Mononuclear cell (primary cell): Measurements from ENCODE around the gene ATRAID. TPM values are rescaled to one million over a fixed set of nuclear protein-coding genes. Genes with fewer than 3 reads are reported as not detected.
"Not testable (repeated sequence)": the region's sequence is repeated elsewhere in the genome, so short reads cannot be mapped to it uniquely, and the experiment has no call there.

ENCODE experiments used
- H3K27me3 ChIP-seq: 2 replicates; pipeline ENCODE4 v1.6.0; 2011; ENCODE audit warnings: low read length, control low read depth; ENCODE audit not compliant: insufficient read depth
- H3K4me1 ChIP-seq: 2 replicates; pipeline ENCODE4 v1.5.1; 2011; ENCODE audit warnings: mild to moderate bottlenecking, low read length, control low read depth; ENCODE audit not compliant: insufficient read depth
- H3K4me3 ChIP-seq: 2 replicates; pipeline ENCODE4 v1.5.1; 2011; ENCODE audit warnings: mild to moderate bottlenecking, low read length, moderate library complexity
- H3K9me3 ChIP-seq: 2 replicates; pipeline ENCODE4 v1.5.1; 2011; ENCODE audit warnings: low read depth, mild to moderate bottlenecking, control low read depth, low read length
- total RNA-seq: library from RNA; depleted of rRNA; stranded (reverse); fragments of >200 nt; gene quantifications from one replicate; pipeline ENCODE4 v1.2.3, GENCODE V29; 2012

Gene ATRAID, protein sequence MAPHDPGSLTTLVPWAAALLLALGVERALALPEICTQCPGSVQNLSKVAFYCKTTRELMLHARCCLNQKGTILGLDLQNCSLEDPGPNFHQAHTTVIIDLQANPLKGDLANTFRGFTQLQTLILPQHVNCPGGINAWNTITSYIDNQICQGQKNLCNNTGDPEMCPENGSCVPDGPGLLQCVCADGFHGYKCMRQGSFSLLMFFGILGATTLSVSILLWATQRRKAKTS
- 96.4 TPM for total RNA-seq

DNA sequence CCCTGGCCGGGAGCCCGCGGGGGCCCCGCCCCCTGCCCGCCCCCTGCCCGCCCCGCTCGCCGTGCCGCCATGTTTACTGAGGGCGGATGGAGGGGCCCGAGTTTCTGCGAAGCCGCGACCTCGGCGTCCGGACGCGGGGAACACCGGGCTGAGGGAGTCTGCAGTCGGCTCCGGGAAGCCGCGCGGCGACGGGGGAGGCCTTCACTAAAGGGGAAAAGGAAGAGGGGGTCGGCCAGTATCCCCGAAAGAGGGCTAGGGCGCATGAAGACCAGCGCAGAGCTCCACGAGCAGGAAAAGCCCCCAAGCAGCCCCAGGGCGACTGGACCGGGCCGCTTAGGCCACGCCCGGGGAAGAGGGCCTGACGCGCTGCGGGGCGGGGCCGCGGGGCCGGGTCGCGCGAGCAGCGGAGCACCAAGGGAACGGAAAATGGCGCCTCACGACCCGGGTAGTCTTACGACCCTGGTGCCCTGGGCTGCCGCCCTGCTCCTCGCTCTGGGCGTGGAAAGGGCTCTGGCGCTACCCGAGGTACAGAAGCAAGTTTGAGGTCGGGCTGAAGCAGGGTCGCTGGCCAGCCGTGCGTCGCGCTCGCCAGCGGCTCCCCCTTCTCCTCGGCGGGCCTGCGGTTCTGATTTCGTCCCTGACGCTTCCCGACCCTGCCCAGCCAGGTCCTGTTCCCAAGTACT lies at the start of gene ATRAID, which contains the start of gene SLC5A6:
ATRAID (plus strand) TSS at position 99 of the 683 bp plus-strand sequence; CDS start at position 427, 328 bp downstream.
SLC5A6 (minus strand) TSS at position 326 of the 683 bp plus-strand sequence. CDS start 4,618 bp downstream, outside the sequence.
- Histone ChIP-seq H3K4me1 (peaks cover 23% of the 10 kb centered on the region), H3K9me3 (no peaks in the 10 kb centered on the region), H3K27me3 (no peaks in the 10 kb centered on the region), H3K4me3 (peak within 1 kb of the TSS; percentile 91)

DNA sequence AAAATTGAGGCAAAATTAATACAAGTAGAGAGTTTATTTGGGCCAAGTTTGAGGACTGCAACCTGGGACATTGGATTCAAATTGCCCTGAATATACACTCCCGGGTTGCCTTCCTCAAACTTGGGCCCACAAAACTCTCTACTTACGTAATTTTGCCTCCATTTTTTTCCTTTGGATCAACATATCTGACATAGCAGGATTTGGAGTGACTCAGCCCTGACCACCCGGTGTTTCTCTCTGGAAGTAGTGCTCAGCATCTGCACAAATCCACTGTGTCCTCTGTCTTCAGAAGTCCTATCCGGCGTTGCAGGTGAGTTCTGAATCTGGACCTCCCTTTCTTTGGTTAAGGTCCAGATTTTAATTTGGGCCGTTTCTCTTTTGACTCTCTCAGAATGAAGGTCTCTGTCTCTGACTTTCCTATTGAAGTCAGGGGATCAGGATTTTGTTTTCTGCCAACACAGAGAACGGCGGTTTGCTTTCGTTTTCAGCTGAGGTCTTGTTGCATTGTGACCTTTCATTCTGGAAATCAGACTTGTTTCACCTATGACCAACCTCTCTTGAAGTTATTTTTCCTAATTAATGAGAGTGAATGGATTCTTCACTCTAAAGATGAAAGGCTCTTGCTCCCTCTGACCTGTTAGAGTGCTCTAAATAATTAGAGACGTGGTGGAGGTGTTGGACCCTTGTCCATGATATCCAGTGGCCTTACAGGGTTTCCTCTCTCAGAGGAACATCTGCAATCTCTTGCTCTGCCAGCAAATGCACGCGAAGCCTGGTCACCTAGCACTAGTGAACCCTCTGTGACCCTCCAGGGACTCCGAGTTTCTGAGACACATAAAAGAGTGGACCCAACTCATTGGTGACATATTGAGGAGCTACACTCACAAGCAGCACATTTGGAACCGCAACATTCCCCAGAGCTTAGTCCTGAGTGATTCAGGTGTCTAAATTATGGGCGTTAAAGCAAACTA lies 49.4 kb upstream of the ATRAID start:
- H3K4me1 ChIP-seq: no peaks in the 10 kb centered on the region
- H3K27me3 ChIP-seq: no peaks in the 10 kb centered on the region
- no peaks in the 10 kb centered on the region for H3K9me3 ChIP-seq
- H3K4me3 ChIP-seq: no peak overlapping the region

DNA sequence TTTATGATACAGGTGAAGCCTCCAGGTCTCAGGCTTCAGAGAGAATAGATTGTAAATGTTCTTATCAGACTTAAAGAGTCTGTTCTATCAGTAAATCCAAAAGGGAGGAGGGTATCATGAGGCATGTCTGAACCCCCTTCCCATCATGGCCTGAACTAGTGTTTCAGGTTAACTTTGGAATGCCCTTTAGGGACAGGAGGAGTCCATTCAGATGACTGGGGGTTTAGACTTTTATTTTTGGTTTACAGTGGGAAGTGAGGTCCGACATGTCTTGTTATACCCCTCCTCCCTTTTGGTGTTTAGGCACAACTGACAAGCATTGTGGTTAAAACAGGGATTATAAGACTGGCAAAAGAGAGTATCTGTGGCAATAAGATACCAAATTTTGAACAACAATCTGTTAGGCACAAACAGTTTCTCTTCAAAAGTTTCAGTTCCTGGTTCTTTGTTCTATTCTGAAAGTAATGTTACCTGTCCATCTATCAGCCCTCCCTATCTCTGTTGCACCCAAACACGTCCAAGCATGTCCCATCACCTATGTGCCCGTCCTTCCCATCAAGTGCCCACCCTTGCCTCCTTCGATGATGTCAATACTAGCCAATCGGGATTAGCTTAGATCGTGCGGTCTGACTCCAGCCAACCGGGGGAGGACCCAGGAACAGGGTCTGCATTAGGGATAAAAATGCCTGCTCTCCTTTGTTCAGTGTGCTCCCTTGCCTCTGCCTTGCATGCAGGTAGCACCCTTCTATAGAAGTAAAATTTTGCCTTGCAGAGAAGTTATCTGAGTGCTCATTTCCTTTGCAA lies 46.7 kb upstream of the ATRAID start:
- Histone ChIP-seq H3K4me1 (peaks cover 3% of the 10 kb centered on the region), H3K4me3 (no peak overlapping the region), H3K9me3 (no peaks in the 10 kb centered on the region), H3K27me3 (no peaks in the 10 kb centered on the region)

DNA sequence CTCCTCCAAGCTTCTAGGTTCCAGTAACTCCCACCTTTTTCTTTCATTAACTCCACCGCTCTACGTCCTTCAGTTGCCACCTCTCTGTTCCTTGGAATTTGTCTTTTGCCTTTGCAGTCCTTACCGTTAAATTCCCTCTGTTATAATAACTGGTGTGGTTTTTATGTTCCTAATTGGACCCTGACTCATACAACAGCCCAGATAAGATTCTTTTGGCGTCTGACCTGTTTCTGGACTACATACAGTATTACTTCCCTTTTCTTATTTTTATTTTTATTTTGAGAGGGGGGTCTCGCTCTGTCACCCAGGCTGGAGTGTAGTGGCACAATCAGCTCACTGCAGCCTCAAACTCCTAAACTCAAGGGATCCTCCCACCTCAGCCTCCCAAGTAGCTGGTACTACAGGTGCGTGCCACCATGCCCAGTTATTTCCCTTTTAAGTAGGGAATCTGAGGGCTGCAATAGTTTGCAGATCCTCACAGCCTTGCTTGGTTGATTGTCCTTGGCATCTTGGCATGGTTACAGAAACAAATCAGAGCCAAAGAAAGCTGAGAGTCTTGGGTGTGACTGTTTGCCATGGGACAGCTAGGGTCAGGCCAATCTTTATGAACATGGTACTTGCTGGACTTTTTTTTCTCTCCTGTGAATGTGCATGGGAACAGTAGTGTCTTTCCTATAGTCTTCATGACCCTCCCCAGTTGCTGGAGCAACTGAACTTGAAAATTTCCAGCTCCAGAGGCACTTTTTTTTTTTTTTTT lies 41.1 kb upstream of the ATRAID start:
- Histone ChIP-seq H3K4me3 (no peak overlapping the region), H3K27me3 (peaks cover 4% of the 10 kb centered on the region), H3K4me1 (peaks cover 7% of the 10 kb centered on the region)

DNA sequence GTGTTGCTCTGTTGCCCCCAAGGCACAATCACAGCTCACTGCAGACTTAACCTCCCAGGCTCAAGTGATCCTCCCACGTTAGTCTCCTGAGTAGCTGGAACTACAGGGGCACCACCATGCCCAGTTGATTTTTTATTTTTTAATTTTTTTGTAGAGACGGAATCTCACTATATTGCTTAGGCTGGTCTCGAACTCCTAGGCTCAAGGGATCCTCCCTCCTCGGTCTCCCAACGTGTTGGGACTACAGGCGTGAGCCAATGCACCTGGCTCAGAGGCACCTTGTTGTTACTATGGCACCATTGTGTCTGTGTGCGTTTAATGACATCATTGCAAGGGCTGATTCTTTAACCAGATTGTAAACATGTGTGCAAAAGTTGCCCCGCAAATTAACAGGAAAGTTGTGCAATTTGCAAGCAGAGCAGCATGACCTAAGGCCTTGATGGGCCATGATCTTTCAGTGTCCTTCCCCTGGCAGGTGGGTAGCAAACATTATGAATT lies 40.4 kb upstream of the ATRAID start:
- Histone ChIP-seq H3K9me3 (no peaks in the 10 kb centered on the region), H3K27me3 (peaks cover 4% of the 10 kb centered on the region), H3K4me1 (peaks cover 7% of the 10 kb centered on the region), H3K4me3 (no peak overlapping the region)

More for the DNA sequence above, 41.1 kb upstream of the ATRAID start:
- H3K9me3 ChIP-seq: no peaks in the 10 kb centered on the region

DNA sequence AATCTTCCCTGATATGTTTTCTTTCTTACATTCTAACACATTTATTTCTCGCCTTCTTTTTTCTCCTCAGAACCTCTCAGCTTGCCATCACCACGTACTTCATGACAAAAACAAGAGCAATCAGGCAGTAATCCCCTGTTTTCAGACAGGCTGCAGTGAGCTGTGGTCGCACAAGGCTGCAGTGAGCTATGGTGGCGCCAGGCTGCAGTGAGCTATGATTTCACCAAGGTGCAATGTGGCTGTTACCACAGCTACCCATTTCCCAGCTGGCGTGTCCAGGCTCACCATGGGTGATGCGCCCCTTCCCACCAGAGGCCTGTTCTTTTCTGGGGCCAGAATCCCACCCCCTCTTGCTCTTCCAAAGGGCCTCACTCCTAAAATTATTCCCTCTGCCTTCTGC lies 37.2 kb upstream of the ATRAID start:
- peaks cover 8% of the 10 kb centered on the region for H3K27me3 ChIP-seq
- H3K4me1 ChIP-seq: peaks cover 7% of the 10 kb centered on the region
- no peak overlapping the region for H3K4me3 ChIP-seq
- H3K9me3 ChIP-seq: no peaks in the 10 kb centered on the region

DNA sequence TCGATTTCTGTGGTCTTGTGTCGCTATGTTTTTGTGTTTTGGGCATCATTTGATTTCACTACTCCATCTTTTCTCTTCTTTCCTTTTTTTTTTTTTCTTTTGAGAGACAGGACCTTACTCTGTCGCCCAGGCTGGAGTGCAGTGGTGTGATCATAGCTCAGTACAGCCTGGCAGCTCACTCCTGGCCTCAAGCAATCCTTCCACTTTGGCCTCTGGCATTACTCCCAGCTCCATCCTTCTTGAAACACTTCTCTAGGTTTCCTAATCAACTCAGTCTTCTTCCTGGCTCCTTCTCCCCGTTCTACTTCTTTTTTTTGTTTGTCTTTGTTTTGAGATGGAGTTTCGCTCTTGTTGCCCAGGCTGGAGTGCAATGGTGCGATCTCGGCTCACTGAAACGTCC lies 36.5 kb upstream of the ATRAID start:
- Histone ChIP-seq H3K27me3 (peaks cover 12% of the 10 kb centered on the region), H3K9me3 (no peaks in the 10 kb centered on the region), H3K4me3 (no peak overlapping the region), H3K4me1 (peaks cover 2% of the 10 kb centered on the region)

DNA sequence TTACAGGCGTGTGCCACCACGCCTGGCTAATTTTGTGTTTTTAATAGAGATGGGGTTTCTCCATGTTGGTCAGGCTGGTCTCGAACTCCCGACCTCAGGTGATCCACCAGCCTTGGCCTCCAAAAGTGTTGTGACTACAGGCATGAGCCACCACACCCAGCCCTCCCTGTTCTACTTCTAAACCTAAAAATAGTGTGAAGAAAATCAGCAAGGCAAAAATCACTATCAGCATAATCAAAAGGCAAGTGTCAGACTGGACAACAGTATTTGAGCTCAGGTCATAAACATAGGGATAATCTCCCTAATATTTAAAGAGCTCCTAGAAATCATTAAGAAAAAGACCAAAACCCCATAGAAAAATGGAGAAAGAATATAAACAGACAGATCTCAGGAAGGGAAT lies 36.1 kb upstream of the ATRAID start:
- not testable (repeated sequence) for H3K27me3 ChIP-seq, H3K4me3 ChIP-seq, H3K4me1 ChIP-seq, H3K9me3 ChIP-seq

DNA sequence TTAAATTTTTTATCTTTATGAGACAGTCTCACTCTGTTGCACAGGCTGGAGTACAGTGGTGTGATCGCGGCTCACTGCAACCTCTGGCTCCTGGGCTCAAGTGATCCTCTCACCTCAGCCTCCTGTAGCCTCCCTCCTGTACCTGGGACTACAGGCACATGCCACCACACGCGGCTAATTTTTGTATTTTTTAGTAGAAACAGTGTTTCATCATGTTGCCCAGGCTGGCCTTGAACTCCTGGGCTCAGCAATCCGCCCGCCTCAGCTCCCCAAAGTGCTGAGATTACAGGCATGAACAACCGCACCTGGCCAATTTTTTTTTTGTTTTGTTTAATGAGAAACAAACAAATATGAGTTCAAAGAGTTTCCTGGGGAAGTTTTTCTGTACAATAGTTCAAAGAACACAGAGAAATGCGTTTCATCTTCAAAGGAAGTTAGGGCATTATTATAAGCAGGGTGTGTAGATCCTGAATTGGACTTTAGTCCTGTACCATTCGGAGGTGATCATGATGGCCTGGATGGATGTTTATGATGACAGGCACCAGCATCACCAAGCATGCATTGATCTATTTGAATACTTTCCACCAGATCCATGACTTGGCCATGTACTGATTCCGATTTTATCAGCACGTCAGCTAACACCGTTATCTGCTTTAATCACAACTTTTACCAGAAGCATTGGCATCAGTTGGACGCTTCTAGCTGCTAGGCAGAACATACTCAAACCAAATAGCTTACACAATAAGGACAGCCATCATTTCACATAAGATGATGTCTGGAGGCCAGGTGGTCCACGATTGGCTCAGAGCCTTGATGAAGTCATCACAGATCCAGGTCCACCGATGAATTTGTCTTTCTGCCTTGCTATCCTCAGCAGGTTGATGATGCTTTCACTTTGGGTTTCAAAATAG lies 34.1 kb upstream of the ATRAID start:
- Histone ChIP-seq H3K4me1 (no peaks in the 10 kb centered on the region), H3K27me3 (peaks cover 9% of the 10 kb centered on the region), H3K4me3 (no peak overlapping the region), H3K9me3 (no peaks in the 10 kb centered on the region)

DNA sequence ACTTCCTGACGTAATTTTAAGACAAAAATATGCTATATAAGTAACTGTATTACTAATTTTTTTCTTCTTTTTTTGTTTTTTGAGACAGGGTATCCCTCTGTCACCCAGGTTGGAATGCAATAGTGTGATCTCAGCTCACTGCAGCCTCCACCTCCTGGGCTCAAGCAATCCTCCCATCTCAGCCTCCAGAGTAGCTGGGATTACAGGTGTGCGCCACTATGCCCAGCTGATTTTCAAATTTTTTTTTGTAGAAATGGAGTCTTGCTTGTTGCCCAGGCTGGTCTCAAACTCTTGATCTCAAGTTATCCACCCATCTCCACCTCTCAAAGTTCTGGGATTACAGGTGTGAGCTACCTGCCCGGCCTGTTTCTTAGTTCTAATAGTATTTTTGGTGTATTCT lies 33.4 kb upstream of the ATRAID start:
- Histone ChIP-seq H3K27me3 (peaks cover 9% of the 10 kb centered on the region), H3K4me3 (no peak overlapping the region), H3K9me3 (no peaks in the 10 kb centered on the region), H3K4me1 (no peaks in the 10 kb centered on the region)

DNA sequence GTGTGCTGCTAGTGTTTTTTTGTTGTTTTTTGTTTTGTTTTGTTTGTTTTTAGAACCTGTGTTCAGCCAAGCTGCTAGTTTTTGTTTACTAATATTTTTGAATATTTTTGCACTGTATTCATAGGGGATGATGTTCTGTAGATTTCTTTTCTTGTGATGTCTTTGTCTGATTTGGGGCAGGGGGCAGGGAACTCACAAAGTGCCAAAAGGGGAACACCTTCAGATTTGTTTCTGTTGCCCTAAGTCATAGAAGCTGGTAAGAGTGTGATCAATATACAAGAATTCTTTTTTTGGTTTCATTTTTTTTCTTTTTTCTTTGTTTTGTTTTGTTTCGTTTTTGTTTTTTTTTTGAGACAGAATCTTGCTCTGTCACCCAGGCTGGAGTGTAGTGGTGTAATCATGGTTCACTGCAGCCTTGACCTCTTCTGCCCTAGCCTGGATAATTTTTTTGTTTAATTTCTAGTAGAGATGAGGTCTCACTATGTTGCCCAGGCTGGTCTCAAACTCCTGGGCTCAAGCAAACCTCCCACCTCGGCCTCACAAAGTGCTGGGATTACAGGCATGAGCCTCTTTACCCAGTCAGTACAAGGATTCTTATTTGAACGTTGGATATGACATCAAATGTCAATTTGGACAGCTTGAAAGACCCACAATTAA lies 32.4 kb upstream of the ATRAID start:
- Histone ChIP-seq H3K9me3 (no peaks in the 10 kb centered on the region), H3K4me3 (no peak overlapping the region)

DNA sequence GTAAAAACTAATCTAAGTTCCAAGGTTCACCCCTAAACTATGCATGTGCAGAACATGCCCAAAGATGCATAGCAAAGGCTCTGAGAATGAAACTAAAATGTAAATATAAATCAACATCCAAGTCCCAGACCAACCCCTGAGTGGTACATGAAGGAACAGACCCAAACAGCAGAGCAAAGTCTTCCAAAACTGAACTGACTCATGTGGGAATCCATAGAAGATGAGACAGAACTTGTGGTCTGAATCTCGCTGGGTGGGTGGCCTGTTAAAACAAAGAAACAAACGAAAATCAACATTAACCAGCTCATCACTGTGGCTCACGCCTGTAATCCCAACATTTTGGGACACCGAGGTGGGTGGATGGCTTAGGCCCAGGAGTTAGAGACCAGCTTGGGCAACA lies 29.5 kb upstream of the ATRAID start:
- Histone ChIP-seq H3K4me3 (no peak overlapping the region), H3K27me3 (peaks cover 9% of the 10 kb centered on the region), H3K4me1 (no peaks in the 10 kb centered on the region), H3K9me3 (no peaks in the 10 kb centered on the region)

More for the DNA sequence above, 32.4 kb upstream of the ATRAID start:
- Histone ChIP-seq H3K4me1 (no peaks in the 10 kb centered on the region), H3K27me3 (peaks cover 9% of the 10 kb centered on the region)
